OCI-M1 (cell line): ENCODE results near the gene MTTP.
A peak's percentile ranks its signal among the peaks of the same experiment; 100 is the strongest.

Experiments
- DNase-seq: peaks from one replicate; lab custom pipeline; 2025; lab: John Stamatoyannopoulos, UW

The MTTP gene

DNA sequence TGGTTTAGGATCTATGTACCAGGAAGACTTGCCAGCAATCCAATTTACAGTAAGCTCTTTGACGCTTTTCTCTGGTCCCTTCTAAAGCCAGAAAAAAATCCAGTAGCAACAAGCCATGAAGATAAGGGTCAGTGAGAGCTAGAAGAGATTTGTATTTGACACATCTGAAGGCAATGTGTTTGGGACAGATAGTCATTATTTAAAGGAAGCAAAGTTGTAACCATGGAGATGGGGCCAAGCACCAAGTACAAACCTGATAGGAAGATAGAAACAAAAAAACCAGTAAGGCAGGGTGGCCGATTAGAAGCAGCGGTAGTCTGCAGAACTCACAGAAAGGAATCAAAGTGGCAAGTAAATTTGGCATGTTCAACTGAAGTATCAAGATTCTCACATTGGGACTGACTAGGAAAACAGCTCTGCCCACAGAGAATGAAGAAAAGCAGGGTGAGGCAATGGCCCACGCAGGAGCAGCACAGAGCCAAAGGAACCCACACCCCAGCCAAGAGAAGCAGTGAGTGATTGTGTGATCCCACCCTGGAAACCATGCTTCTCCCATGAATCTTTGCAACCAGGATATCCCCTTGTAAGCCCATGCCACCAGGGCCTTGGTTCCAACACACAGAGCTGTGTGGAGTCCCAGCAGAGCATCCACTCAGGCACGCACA, 95.9 kb downstream of the MTTP start:
- DNase-seq: peak; percentile 95
